HG03139 (cell line): ENCODE data around the gene LVRN.
"Not testable (repeated sequence)": the region's sequence is repeated elsewhere in the genome, so short reads cannot be mapped to it uniquely, and the experiment has no call there.

Experiments used
- ATAC-seq: cut with Tn5 transposase; IDR thresholded peaks from one replicate; pipeline ENCODE4 v1.9.1; 2021; ENCODE audit not compliant: unreplicated experiment

The LVRN gene

GRCh38 chr5:115962239-115962564 is at the start of gene LVRN:
TSS of gene LVRN (plus strand) at chr5:115962475. CDS start at chr5:115962618, 143 bp downstream.
- no peak for ATAC-seq

GRCh38 chr5:115913623-115914400 is 48.5 kb upstream of the LVRN start:
- not testable (repeated sequence) for ATAC-seq

GRCh38 chr5:115920171-115920725 is 42.0 kb upstream of the LVRN start:
- no peak for ATAC-seq

- ATAC-seq, result not testable (repeated sequence)
These were observed 33.5 kb upstream of the LVRN start for GRCh38 chr5:115928578-115929407.

- not testable (repeated sequence) for ATAC-seq
These were observed 32.1 kb upstream of the LVRN start for GRCh38 chr5:115930171-115930570.

- ATAC-seq, result no peak
These were observed 31.5 kb upstream of the LVRN start for GRCh38 chr5:115930630-115931337.

- no peak for ATAC-seq
These were observed 29.3 kb upstream of the LVRN start for GRCh38 chr5:115932991-115933390.

GRCh38 chr5:115934388-115934974 is 27.8 kb upstream of the LVRN start:
- ATAC-seq, result no peak

GRCh38 chr5:115936031-115936430 is 26.2 kb upstream of the LVRN start:
- no peak for ATAC-seq

GRCh38 chr5:115939059-115939458 is 23.2 kb upstream of the LVRN start:
- no peak for ATAC-seq

GRCh38 chr5:115940080-115940810 is 22.0 kb upstream of the LVRN start:
- no peak for ATAC-seq

- ATAC-seq, result no peak
These were observed 21.1 kb upstream of the LVRN start for GRCh38 chr5:115941051-115941675.

- ATAC-seq, result no peak
These were observed 17.8 kb upstream of the LVRN start for GRCh38 chr5:115944501-115944900.

- no peak for ATAC-seq
These were observed 15.6 kb upstream of the LVRN start for GRCh38 chr5:115946655-115947054.

- ATAC-seq, result no peak
These were observed 15.0 kb upstream of the LVRN start for GRCh38 chr5:115947260-115947659.

GRCh38 chr5:115948091-115948534 is 14.2 kb upstream of the LVRN start:
- ATAC-seq, result no peak

- ATAC-seq, result no peak
These were observed 13.2 kb upstream of the LVRN start for GRCh38 chr5:115949096-115949495.

- no peak for ATAC-seq
These were observed 9.7 kb upstream of the LVRN start for GRCh38 chr5:115952588-115952987.

GRCh38 chr5:115954144-115954543 is 8.1 kb upstream of the LVRN start:
- no peak for ATAC-seq

GRCh38 chr5:115956957-115957356 is 5.3 kb upstream of the LVRN start:
- no peak for ATAC-seq
